HCT116 (cell line): Measurements from ENCODE around the gene ZFTA. TPM values are rescaled to one million over a fixed set of nuclear protein-coding genes. Genes with fewer than 3 reads are reported as not detected.

Experiments used
- ATAC-seq: fragments of 200-7000 bp; cut with Tn5 transposase; 2 replicates; pipeline ENCODE4 v1.9.1; 2020; ENCODE audit warnings: mild to moderate bottlenecking, moderate library complexity
- BruUV-seq: library from RNA; stranded (reverse); fragments of 400-500 nt; replicated peaks from 2 replicates; lab custom pipeline; 2021; lab: Mats Ljungman, UMichigan
- CTCF ChIA-PET: fragments of 300-600 bp; sonication (Branson Sonifier 250); formaldehyde crosslinking; loops from one replicate; lab custom pipeline; 2021; ENCODE audit warnings: antibody characterized with exemption; lab: Charles Lee
- POLR2A ChIA-PET: fragments of 300-600, 350-600 bp; sonication (Branson Sonifier 250); formaldehyde crosslinking; loops from one replicate; lab custom pipeline; 2021; ENCODE audit warnings: antibody characterized with exemption; lab: Charles Lee
- RAD21 ChIA-PET, 2 experiments: fragments of 300-600 bp; sonication (Branson Sonifier 250); formaldehyde crosslinking; loops; one replicate each; lab custom pipeline; 2023; ENCODE audit warnings: low total read pairs in 2 of 2; ENCODE audit not compliant: uncharacterized antibody in 2 of 2, unreplicated experiment in 2 of 2, low non-redundant PET in 1 of 2; lab: Charles Lee
- DNase-seq: peaks from one replicate; pipeline ENCODE4 v3.0.0-alpha.2; 2010; ENCODE audit warnings: low read depth, low spot score
- H2AFZ ChIP-seq: fragments of 200-600 bp; shearing (Covaris generic), sonication (generic); 2 replicates; pipeline ENCODE4 v1.6.1; 2017; ENCODE audit warnings: low read depth, mixed run types, mixed read lengths, antibody characterized with exemption, low read length; ENCODE audit not compliant: poor library complexity, severe bottlenecking
- H3K27ac ChIP-seq: 2 replicates; pipeline ENCODE4 v1.5.1; 2012; ENCODE audit warnings: low read depth, low read length
- H3K27me3 ChIP-seq: fragments of 200-600 bp; sonication (generic); 2 replicates; pipeline ENCODE4 v1.6.1; 2016; ENCODE audit warnings: mixed run types, low read length, mixed read lengths; ENCODE audit not compliant: insufficient read depth
- H3K36me3 ChIP-seq, 2 experiments: fragments of 200-500 bp in 1 of 2; fragments of 200-600 bp in 1 of 2; sonication (Bioruptor generic) in 1 of 2; sonication (generic) in 1 of 2; 2 replicates each; pipeline versions ENCODE4 v1.5.1 to v1.6.1; 2014 to 2016; ENCODE audit warnings: low read length in 2 of 2, inconsistent platforms in 1 of 2, mixed read lengths in 1 of 2, mixed run types in 1 of 2; ENCODE audit not compliant: insufficient read depth in 2 of 2, control insufficient read depth in 1 of 2
- H3K4me1 ChIP-seq, 2 experiments: fragments of 200-600 bp in 1 of 2; sonication (generic) in 1 of 2; 2 replicates each; pipeline versions ENCODE4 v1.5.1 to v1.6.1; 2012 to 2017; ENCODE audit warnings: low read length in 2 of 2, inconsistent platforms in 1 of 2, mild to moderate bottlenecking in 1 of 2, mixed read lengths in 1 of 2, mixed run types in 1 of 2, moderate library complexity in 1 of 2; ENCODE audit not compliant: insufficient read depth in 2 of 2, control insufficient read depth in 1 of 2
- H3K4me2 ChIP-seq: fragments of 200-600 bp; sonication (generic); 2 replicates; pipeline ENCODE4 v1.6.1; 2017; ENCODE audit warnings: mixed run types, low read length, mixed read lengths
- H3K4me3 ChIP-seq, 2 experiments: fragments of 200-600 bp in 1 of 2; sonication (generic) in 1 of 2; replicated peaks in 1 of 2; 2 replicates each; pipeline ENCODE4 v1.5.1; 2011 to 2016; ENCODE audit warnings: low read length in 2 of 2, control low read depth in 1 of 2, low read depth in 1 of 2, mild to moderate bottlenecking in 1 of 2, mixed read lengths in 1 of 2, mixed run types in 1 of 2
- H3K79me2 ChIP-seq: fragments of 200-600 bp; sonication (generic); 2 replicates; pipeline ENCODE4 v1.6.1; 2017; ENCODE audit warnings: mild to moderate bottlenecking, mixed run types, low read length, moderate library complexity, mixed read lengths; ENCODE audit not compliant: insufficient read depth
- H3K9ac ChIP-seq: fragments of 200-600 bp; sonication (generic); 2 replicates; pipeline ENCODE4 v1.6.1; 2016; ENCODE audit warnings: low read length, mixed read lengths
- H3K9me2 ChIP-seq: fragments of 200-600 bp; sonication (generic), shearing (Covaris generic); 2 replicates; pipeline ENCODE4 v1.6.1; 2017; ENCODE audit warnings: mixed run types, mild to moderate bottlenecking, moderate library complexity; ENCODE audit not compliant: insufficient read depth
- H3K9me3 ChIP-seq, 2 experiments: fragments of 200-500 bp in 1 of 2; fragments of 200-600 bp in 1 of 2; sonication (Bioruptor generic) in 1 of 2; sonication (generic) in 1 of 2; 2 replicates each; pipeline ENCODE4 v1.6.1; 2014 to 2017; ENCODE audit warnings: low read length in 2 of 2, mixed read lengths in 2 of 2, inconsistent platforms in 1 of 2, low read depth in 1 of 2, mild to moderate bottlenecking in 1 of 2, mixed run types in 1 of 2, moderate library complexity in 1 of 2; ENCODE audit not compliant: control insufficient read depth in 1 of 2, insufficient read depth in 1 of 2
- H4K20me1 ChIP-seq: fragments of 200-600 bp; sonication (generic), shearing (Covaris generic); 2 replicates; pipeline ENCODE4 v1.6.1; 2017; ENCODE audit warnings: mixed run types, mild to moderate bottlenecking, moderate library complexity; ENCODE audit not compliant: insufficient read depth
- EGR1 ChIP-seq: IDR thresholded peaks from 2 replicates; pipeline ENCODE4 v1.6.1; 2012; ENCODE audit warnings: low read depth
- EZH2 ChIP-seq: fragments of 200-600 bp; sonication (generic); IDR thresholded peaks from 2 replicates; pipeline ENCODE4 v1.6.1; 2017; ENCODE audit warnings: antibody characterized with exemption, mixed run types
- EZH2phosphoT487 ChIP-seq: fragments of 200-600 bp; IDR thresholded peaks from 2 replicates; pipeline ENCODE4 v1.6.1; 2018; ENCODE audit warnings: antibody characterized with exemption, borderline replicate concordance
- FOSL1 ChIP-seq: IDR thresholded peaks from 2 replicates; pipeline ENCODE4 v1.6.1; 2012; ENCODE audit warnings: low read depth
- POLR2A ChIP-seq: IDR thresholded peaks from 2 replicates; pipeline ENCODE4 v1.7.0; 2011; ENCODE audit warnings: borderline replicate concordance; ENCODE audit not compliant: insufficient read depth, insufficient read length; ENCODE audit errors: extremely low read depth
- RAD21 ChIP-seq: IDR thresholded peaks from 2 replicates; pipeline ENCODE4 v1.6.1; 2012; ENCODE audit warnings: low read depth, mild to moderate bottlenecking
- SIN3A ChIP-seq: IDR thresholded peaks from 2 replicates; pipeline ENCODE4 v1.6.1; 2012; ENCODE audit warnings: low read depth
- SP1 ChIP-seq: IDR thresholded peaks from 2 replicates; pipeline ENCODE4 v1.6.1; 2012; ENCODE audit warnings: low read depth
- SRF ChIP-seq: IDR thresholded peaks from 2 replicates; pipeline ENCODE4 v1.6.1; 2012; ENCODE audit warnings: low read depth
- TCF7L2 ChIP-seq: IDR thresholded peaks from 2 replicates; pipeline ENCODE4 v1.7.0; 2011; ENCODE audit warnings: borderline replicate concordance, inconsistent platforms; ENCODE audit not compliant: insufficient read depth, insufficient read length; ENCODE audit errors: extremely low read depth
- YY1 ChIP-seq: IDR thresholded peaks from 2 replicates; pipeline ENCODE4 v1.6.1; 2011; ENCODE audit warnings: low read length, low read depth, moderate library complexity, mild to moderate bottlenecking; ENCODE audit not compliant: insufficient replicate concordance; ENCODE audit errors: extremely low read depth
- ZFX ChIP-seq: fragments of 450-650 bp; IDR thresholded peaks from 2 replicates; pipeline ENCODE4 v1.6.1; 2017
- ZNF274 ChIP-seq: fragments of 200-500 bp; sonication (Bioruptor generic); IDR thresholded peaks from 2 replicates; pipeline ENCODE4 v1.6.1; 2014; ENCODE audit warnings: mild to moderate bottlenecking, low read depth, low read length, inconsistent platforms
- intact Hi-C: fragments of 100-400 bp; cut with micrococcal nuclease; formaldehyde crosslinking; loops from 2 replicates; pipeline ENCODE4 v1.10.0; 2022
- total RNA-seq: library from RNA; stranded (reverse); gene quantifications from one replicate; pipeline ENCODE4 v1.2.1, GENCODE V29; 2021; ENCODE audit not compliant: unreplicated experiment
- TF ChIP-seq, protein P1 (sequence below): IDR thresholded peaks from 2 replicates; pipeline ENCODE4 v1.6.1; 2012
- TF ChIP-seq, protein P2 (sequence below): IDR thresholded peaks from 2 replicates; pipeline ENCODE4 v1.6.1; 2012; ENCODE audit warnings: low read depth
- TF ChIP-seq, protein P3 (sequence below): IDR thresholded peaks from 2 replicates; pipeline ENCODE4 v1.6.1; 2011; ENCODE audit warnings: mild to moderate bottlenecking, low read length, moderate library complexity; ENCODE audit not compliant: insufficient replicate concordance; ENCODE audit errors: extremely low read depth

Gene ZFTA
- total RNA-seq, 1 experiment from 2014 or later = 14.7 TPM

- Histone ChIP-seq H4K20me1 (peaks cover 4% of the 10 kb centered on the region; the same call in 1 of the 2 replicates), H3K9me2 (no peaks in the 10 kb centered on the region), H3K4me1 (peaks cover 7 to 13% of the 10 kb centered on the region in 2 experiments; a peak in 3 of 4 replicates), H3K36me3 (peaks cover 26 to 48% of the 10 kb centered on the region in 2 experiments; a peak in 3 of 4 replicates), H3K4me3 (no peak overlapping the region), H3K27ac (no peak overlapping the region), H3K9ac (no peak overlapping the region), H3K4me2 (no peak overlapping the region), H3K9me3 (no peaks in the 10 kb centered on the region), H2AFZ (no peak overlapping the region), H3K79me2 (peaks cover 58% of the 10 kb centered on the region), H3K27me3 (no peaks in the 10 kb centered on the region)
- no peak for ATAC-seq
- TF ChIP-seq RAD21 (no peak), YY1 (no peak), EZH2 (no peak), SIN3A (no peak), FOSL1 (no peak), EZH2phosphoT487 (no peak), ZNF274 (no peak), SRF (no peak), TCF7L2 (no peak), POLR2A (no peak), EGR1 (no peak), SP1 (no peak), ZFX (no peak)
- TF ChIP-seq, protein P1, sequence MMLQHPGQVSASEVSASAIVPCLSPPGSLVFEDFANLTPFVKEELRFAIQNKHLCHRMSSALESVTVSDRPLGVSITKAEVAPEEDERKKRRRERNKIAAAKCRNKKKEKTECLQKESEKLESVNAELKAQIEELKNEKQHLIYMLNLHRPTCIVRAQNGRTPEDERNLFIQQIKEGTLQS = no peak
- TF ChIP-seq, protein P2, sequence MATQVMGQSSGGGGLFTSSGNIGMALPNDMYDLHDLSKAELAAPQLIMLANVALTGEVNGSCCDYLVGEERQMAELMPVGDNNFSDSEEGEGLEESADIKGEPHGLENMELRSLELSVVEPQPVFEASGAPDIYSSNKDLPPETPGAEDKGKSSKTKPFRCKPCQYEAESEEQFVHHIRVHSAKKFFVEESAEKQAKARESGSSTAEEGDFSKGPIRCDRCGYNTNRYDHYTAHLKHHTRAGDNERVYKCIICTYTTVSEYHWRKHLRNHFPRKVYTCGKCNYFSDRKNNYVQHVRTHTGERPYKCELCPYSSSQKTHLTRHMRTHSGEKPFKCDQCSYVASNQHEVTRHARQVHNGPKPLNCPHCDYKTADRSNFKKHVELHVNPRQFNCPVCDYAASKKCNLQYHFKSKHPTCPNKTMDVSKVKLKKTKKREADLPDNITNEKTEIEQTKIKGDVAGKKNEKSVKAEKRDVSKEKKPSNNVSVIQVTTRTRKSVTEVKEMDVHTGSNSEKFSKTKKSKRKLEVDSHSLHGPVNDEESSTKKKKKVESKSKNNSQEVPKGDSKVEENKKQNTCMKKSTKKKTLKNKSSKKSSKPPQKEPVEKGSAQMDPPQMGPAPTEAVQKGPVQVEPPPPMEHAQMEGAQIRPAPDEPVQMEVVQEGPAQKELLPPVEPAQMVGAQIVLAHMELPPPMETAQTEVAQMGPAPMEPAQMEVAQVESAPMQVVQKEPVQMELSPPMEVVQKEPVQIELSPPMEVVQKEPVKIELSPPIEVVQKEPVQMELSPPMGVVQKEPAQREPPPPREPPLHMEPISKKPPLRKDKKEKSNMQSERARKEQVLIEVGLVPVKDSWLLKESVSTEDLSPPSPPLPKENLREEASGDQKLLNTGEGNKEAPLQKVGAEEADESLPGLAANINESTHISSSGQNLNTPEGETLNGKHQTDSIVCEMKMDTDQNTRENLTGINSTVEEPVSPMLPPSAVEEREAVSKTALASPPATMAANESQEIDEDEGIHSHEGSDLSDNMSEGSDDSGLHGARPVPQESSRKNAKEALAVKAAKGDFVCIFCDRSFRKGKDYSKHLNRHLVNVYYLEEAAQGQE = no peak
- TF ChIP-seq, protein P3, sequence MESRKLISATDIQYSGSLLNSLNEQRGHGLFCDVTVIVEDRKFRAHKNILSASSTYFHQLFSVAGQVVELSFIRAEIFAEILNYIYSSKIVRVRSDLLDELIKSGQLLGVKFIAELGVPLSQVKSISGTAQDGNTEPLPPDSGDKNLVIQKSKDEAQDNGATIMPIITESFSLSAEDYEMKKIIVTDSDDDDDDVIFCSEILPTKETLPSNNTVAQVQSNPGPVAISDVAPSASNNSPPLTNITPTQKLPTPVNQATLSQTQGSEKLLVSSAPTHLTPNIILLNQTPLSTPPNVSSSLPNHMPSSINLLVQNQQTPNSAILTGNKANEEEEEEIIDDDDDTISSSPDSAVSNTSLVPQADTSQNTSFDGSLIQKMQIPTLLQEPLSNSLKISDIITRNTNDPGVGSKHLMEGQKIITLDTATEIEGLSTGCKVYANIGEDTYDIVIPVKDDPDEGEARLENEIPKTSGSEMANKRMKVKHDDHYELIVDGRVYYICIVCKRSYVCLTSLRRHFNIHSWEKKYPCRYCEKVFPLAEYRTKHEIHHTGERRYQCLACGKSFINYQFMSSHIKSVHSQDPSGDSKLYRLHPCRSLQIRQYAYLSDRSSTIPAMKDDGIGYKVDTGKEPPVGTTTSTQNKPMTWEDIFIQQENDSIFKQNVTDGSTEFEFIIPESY = no peak
- no TSS peak for BruUV-seq
- intact Hi-C loops = no loop called here
- CTCF ChIA-PET = no interaction called here
- POLR2A ChIA-PET = no interaction called here
- DNase-seq = no peak
- RAD21 ChIA-PET = no interaction called here
Observed at GRCh38 chr11:63817758-63818498, 49.4 kb upstream of the ZFTA start.
